Prostate gland (tissue), 2 donors: Measurements from ENCODE around the gene GIT2. TPM values are rescaled to one million over a fixed set of nuclear protein-coding genes. Genes with fewer than 3 reads are reported as not detected.

ENCODE experiments used
- DNase-seq: peaks from one replicate; pipeline ENCODE4 v3.0.0-alpha.2; 2019; ENCODE audit warnings: low spot score
- H3K27ac ChIP-seq, 2 donors: fragments of 200-600 bp; sonication (generic); 2 replicates each; pipeline ENCODE4 v1.5.1; 2017 to 2019
- H3K27me3 ChIP-seq: fragments of 200-600 bp; sonication (generic); replicated peaks from 2 replicates; pipeline ENCODE4 v1.5.1; 2019; ENCODE audit not compliant: insufficient read depth
- H3K36me3 ChIP-seq, 2 donors: fragments of 200-600 bp; sonication (generic); 1 replicate in 1 of 2; 2 replicates in 1 of 2; pipeline versions ENCODE4 v1.5.1 to v1.8.1; 2017 to 2019
- H3K4me1 ChIP-seq: fragments of 200-600 bp; sonication (generic); replicated peaks from 2 replicates; pipeline ENCODE4 v1.5.1; 2019
- H3K4me3 ChIP-seq, 2 donors: fragments of 200-600 bp; sonication (generic); 2 replicates each; pipeline ENCODE4 v1.5.1; 2017 to 2019
- H3K9me3 ChIP-seq: fragments of 200-600 bp; sonication (generic); 2 replicates; pipeline ENCODE4 v1.5.1; 2017
- CTCF ChIP-seq, 4 experiments: fragments of 200-600 bp in 2 of 4; fragments of 450-650 bp in 2 of 4; sonication (generic) in 2 of 4; IDR thresholded peaks; 1 replicate in 3 of 4; 2 replicates in 1 of 4; pipeline ENCODE4 v1.5.1; 2016 to 2019; ENCODE audit warnings: antibody characterized with exemption in 4 of 4, mild to moderate bottlenecking in 2 of 4, moderate library complexity in 2 of 4
- POLR2A ChIP-seq: fragments of 450-650 bp; IDR thresholded peaks from one replicate; pipeline ENCODE4 v1.6.1; 2016; ENCODE audit warnings: antibody characterized with exemption, mild to moderate bottlenecking
- POLR2AphosphoS5 ChIP-seq: sonication (generic); formaldehyde crosslinking; IDR thresholded peaks from one replicate; pipeline ENCODE4 v1.6.1; 2017; ENCODE audit warnings: antibody characterized with exemption
- WGBS: methylation state at CpG from one replicate; pipeline ENCODE4 v1.1.5; 2018; 5-methylcytosine and 5-hydroxymethylcytosine counted together
- intact Hi-C: fragments of 100-400 bp; cut with DNase I; formaldehyde crosslinking; loops from one replicate; pipeline ENCODE4 v1.14.2; 2022
- total RNA-seq, 2 donors: library from RNA; depleted of rRNA; stranded (reverse); fragments of >200 nt; gene quantifications; one replicate each; pipeline ENCODE4 v1.1.0, GENCODE V29; 2016

GIT2 gene
- total RNA-seq, 2 donors from 2014 or later: 20.9 to 43.3 TPM

DNA sequence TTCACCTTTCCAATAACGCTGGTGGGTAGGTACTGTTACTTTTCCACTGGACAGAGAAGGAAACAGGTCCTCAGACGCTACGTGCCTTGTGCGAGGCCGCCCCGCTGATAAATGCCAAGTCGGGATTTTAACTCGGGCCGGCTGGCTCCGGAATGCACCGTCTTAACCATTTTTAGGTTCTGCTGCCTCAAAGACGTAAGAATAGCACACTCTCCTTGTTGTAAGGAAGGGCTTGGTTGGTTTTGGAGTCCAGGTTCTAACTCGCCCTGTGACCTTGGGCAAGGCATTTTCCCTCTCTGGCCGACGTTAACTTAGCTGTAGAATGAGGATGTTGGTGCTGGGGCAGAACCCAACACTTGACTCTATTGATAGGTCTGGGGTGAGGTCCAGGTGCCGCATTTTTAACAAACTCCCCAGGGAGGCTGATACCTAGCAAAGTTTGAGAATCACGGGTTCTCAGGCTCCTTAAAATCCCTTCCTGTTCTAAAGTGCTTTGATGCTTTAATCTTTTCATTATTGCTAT, 3.9 kb upstream of the GIT2 start:
- peak overlapping the region; percentile 96 to 99 for H3K4me3 ChIP-seq
- peak; percentile 20 for DNase-seq
- intact Hi-C loops: loop anchor here (5.0 kb wide), 2 partner anchors 48 to 98 kb away; partner anchors contain the start of gene TCHP
- no peak for TF ChIP-seq CTCF (IDR thresholded peaks at IDR 0.05)
- TF ChIP-seq POLR2A: no peak
- TF ChIP-seq POLR2AphosphoS5: no peak
- no peaks in the 10 kb centered on the region for H3K27me3 ChIP-seq
- no peaks in the 10 kb centered on the region for H3K36me3 ChIP-seq
- peak overlapping the region; percentile 79 to 81 for H3K27ac ChIP-seq
- no peaks in the 10 kb centered on the region for H3K9me3 ChIP-seq
- H3K4me1 ChIP-seq: peaks cover under 1% of the 10 kb centered on the region
- WGBS: 3% methylated on average over 17 of the region's 17 CpGs

- no peaks in the 10 kb centered on the region for H3K36me3 ChIP-seq
- under 1% methylated on average over 27 of the region's 27 CpGs for WGBS
- H3K4me1 ChIP-seq: no peaks in the 10 kb centered on the region
- H3K27me3 ChIP-seq: no peaks in the 10 kb centered on the region
- no peaks in the 10 kb centered on the region for H3K9me3 ChIP-seq
- intact Hi-C loops: loop anchor here (5.0 kb wide), 2 partner anchors 47 to 97 kb away; partner anchors contain the start of gene TCHP
- TF ChIP-seq CTCF (IDR thresholded peaks at IDR 0.05) (no peak), POLR2AphosphoS5 (no peak), POLR2A (no peak)
- H3K27ac ChIP-seq: peak overlapping the region; percentile 79 to 81
- H3K4me3 ChIP-seq: peak overlapping the region; percentile 96 to 99
- no peak for DNase-seq
Measured at GRCh38 chr12:109999649-109999971, 3.4 kb upstream of the GIT2 start.

DNA sequence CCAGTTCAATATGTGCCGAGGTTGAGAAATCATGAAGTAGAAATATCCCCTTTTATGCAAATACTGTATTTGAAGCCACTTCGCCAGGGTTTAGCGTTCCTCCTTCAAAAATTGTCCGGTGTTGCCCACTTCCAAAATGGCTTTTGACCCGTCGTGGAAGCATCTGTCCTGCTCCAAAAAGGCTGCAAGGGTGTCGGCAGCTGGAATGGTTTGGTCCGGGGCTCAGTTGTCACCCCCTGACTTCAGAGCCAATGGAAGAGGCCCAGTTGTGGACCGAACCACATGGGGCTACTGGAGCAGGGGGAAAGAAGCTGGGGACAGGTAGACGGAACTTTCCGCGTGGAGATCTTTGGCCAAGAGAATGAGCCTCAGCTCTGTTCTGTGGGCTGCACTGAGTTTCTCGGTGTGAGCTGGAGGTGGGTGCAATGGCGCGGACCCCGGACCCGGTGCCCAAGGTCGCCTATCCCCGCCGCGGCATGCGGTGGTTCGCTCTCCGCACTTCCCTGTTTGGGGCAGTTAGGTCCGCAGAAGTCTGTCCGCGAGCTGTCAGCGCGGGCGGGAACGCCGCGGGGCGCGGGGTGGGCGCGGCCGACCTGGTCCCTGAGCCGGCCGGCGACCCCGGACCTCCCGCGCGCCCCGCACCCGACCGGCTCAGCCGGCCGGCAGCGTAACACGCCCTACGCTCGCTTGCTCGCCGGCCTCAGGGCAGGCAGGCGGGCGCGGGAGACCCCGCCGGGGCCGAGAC, 2.9 kb upstream of the GIT2 start, which contains the start of gene ANKRD13A:
ANKRD13A (plus strand) TSS at position 527 of the 745 bp plus-strand sequence. CDS start 259 bp downstream, outside the sequence.
- Histone ChIP-seq H3K27ac (peak within 1 kb of the TSS; percentile 79 to 81), H3K4me3 (peak within 1 kb of the TSS; percentile 96 to 99), H3K9me3 (no peaks in the 10 kb centered on the region), H3K27me3 (no peaks in the 10 kb centered on the region), H3K4me1 (no peaks in the 10 kb centered on the region), H3K36me3 (no peaks in the 10 kb centered on the region)
- peak in 1 of 4 experiments; percentile 18 for TF ChIP-seq CTCF (IDR thresholded peaks at IDR 0.05)
- peak; percentile 73 for TF ChIP-seq POLR2A
- peak; percentile 97 for TF ChIP-seq POLR2AphosphoS5
- DNase-seq: peak; percentile 87
- WGBS: under 1% methylated on average over 60 of the region's 62 CpGs
- intact Hi-C loops: loop anchor here (5.0 kb wide), 2 partner anchors 47 to 97 kb away; partner anchors contain the start of gene TCHP

DNA sequence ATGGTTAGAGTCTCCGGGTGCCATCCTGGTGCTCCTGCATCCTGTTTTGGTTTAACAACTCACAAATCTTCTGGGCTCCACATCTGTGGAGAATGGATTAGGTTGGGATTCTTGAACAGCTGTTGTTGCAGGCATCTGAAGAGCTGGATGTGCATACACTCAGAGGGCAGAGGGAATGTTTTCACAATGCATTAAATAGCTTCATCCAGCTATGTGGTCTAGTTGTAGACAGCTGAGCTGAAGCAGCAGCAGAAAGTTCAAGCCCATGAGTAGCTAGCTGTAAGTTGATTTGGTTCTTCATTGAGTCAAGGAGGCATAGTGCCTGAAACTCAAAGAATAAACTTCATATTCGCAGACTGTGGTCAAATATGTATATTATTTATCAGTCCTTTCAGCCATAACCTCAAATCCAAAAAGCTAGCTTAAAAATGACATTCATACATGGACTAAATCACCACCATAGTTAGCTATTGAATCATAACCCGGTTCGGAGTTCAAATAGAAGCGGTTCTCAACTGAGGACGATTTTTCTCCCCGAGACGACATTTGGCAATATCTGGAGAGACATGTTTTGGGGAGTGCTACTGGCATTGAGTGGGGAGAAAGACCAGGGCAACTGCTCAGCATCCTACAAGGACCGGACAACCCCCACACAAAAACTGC, 2.2 kb upstream of the GIT2 start:
- Histone ChIP-seq H3K36me3 (no peaks in the 10 kb centered on the region), H3K27ac (peak overlapping the region in 1 of 2 donors; percentile 81), H3K4me3 (peak overlapping the region; percentile 96 to 99), H3K4me1 (no peaks in the 10 kb centered on the region), H3K27me3 (no peaks in the 10 kb centered on the region), H3K9me3 (no peaks in the 10 kb centered on the region)
- WGBS: 51% methylated on average over 9 of the region's 9 CpGs
- intact Hi-C loops: loop anchor here (5.0 kb wide), 2 partner anchors 46 to 96 kb away; partner anchors contain the start of gene TCHP
- no peak for DNase-seq
- no peak for TF ChIP-seq CTCF (IDR thresholded peaks at IDR 0.05)
- TF ChIP-seq POLR2AphosphoS5: no peak
- no peak for TF ChIP-seq POLR2A
